Immature natural killer cell (primary cell): ENCODE measurements around the gene MEIS2. TPM values are rescaled to one million over a fixed set of nuclear protein-coding genes. Genes with fewer than 3 reads are reported as not detected.

Source experiments
- DNase-seq, 3 donors: peaks; one replicate each; pipeline ENCODE4 v3.0.0; 2022; ENCODE audit warnings: mixed read lengths in 1 of 3
- H3K27ac Mint-ChIP-seq, 6 donors: one replicate each; pipeline ENCODE4 v1.8.0; 2020; ENCODE audit warnings: mixed read lengths in 6 of 6, mild to moderate bottlenecking in 5 of 6, inconsistent platforms in 4 of 6, moderate library complexity in 3 of 6
- H3K27me3 Mint-ChIP-seq, 3 donors: one replicate each; pipeline ENCODE4 v1.8.0; 2020 to 2021; ENCODE audit warnings: low read depth in 3 of 3, mild to moderate bottlenecking in 3 of 3, mixed read lengths in 3 of 3, moderate library complexity in 3 of 3, inconsistent platforms in 1 of 3
- H3K36me3 Mint-ChIP-seq, 3 donors: one replicate each; pipeline ENCODE4 v1.8.0; 2020; ENCODE audit warnings: mixed read lengths in 3 of 3, inconsistent platforms in 2 of 3, mild to moderate bottlenecking in 2 of 3
- H3K4me1 Mint-ChIP-seq, 2 donors: one replicate each; pipeline ENCODE4 v1.8.0; 2020; ENCODE audit warnings: inconsistent platforms in 2 of 2, mild to moderate bottlenecking in 2 of 2, mixed read lengths in 2 of 2, moderate library complexity in 1 of 2
- H3K4me3 Mint-ChIP-seq, 5 donors: one replicate each; pipeline ENCODE4 v1.8.0; 2020; ENCODE audit warnings: mild to moderate bottlenecking in 5 of 5, mixed read lengths in 5 of 5, inconsistent platforms in 3 of 5, moderate library complexity in 3 of 5
- H3K9me3 Mint-ChIP-seq, 6 donors: one replicate each; pipeline ENCODE4 v1.8.0; 2020; ENCODE audit warnings: mild to moderate bottlenecking in 6 of 6, mixed read lengths in 6 of 6, inconsistent platforms in 4 of 6, moderate library complexity in 3 of 6
- polyA plus RNA-seq, 3 donors: library from polyadenylated mRNA; unstranded; fragments of 300-500 nt; fragmentation: Illumina TruSeq; gene quantifications; one replicate each; pipeline ENCODE4 v1.2.3, GENCODE V29; 2021

Gene MEIS2
- polyA plus RNA-seq, 3 donors from 2014 or later = not detected

- H3K27me3 Mint-ChIP-seq = peaks cover 7 to 23% (median 14%) of the 10 kb centered on the region in 3 donors
- H3K36me3 Mint-ChIP-seq = no peaks in the 10 kb centered on the region
- H3K9me3 Mint-ChIP-seq = peaks cover 0 to 19% (median 4%) of the 10 kb centered on the region in 6 donors
- DNase-seq = no peak
- no peak overlapping the region for H3K27ac Mint-ChIP-seq
- H3K4me1 Mint-ChIP-seq = peaks cover 0 to 2% of the 10 kb centered on the region in 2 donors
- no peak overlapping the region for H3K4me3 Mint-ChIP-seq
Observed at GRCh38 chr15:37090543-37091175, 9.7 kb downstream of the MEIS2 start.

GRCh38 chr15:37088436-37088835 is 11.9 kb downstream of the MEIS2 start:
- DNase-seq = no peak
- H3K9me3 Mint-ChIP-seq = peaks cover 0 to 9% (median 1%) of the 10 kb centered on the region in 6 donors
- H3K27me3 Mint-ChIP-seq = peaks cover 4 to 7% (median 4%) of the 10 kb centered on the region in 3 donors
- H3K4me3 Mint-ChIP-seq = no peak overlapping the region
- H3K36me3 Mint-ChIP-seq = no peaks in the 10 kb centered on the region
- H3K4me1 Mint-ChIP-seq = peaks cover 0 to 2% of the 10 kb centered on the region in 2 donors
- H3K27ac Mint-ChIP-seq = no peak overlapping the region

- Mint-ChIP-seq H3K36me3 (no peaks in the 10 kb centered on the region), H3K4me3 (no peak overlapping the region), H3K4me1 (no peaks in the 10 kb centered on the region), H3K9me3 (peaks cover 0 to 2% (median 0%) of the 10 kb centered on the region in 6 donors), H3K27ac (no peak overlapping the region), H3K27me3 (peaks cover 1 to 4% (median 3%) of the 10 kb centered on the region in 3 donors)
- no peak for DNase-seq
Observed at GRCh38 chr15:37087131-37087588, 13.2 kb downstream of the MEIS2 start.

- DNase-seq = no peak
- no peak overlapping the region for H3K27ac Mint-ChIP-seq
- H3K9me3 Mint-ChIP-seq = peaks cover 0 to 4% (median 0%) of the 10 kb centered on the region in 6 donors
- H3K36me3 Mint-ChIP-seq = no peaks in the 10 kb centered on the region
- H3K4me1 Mint-ChIP-seq = no peaks in the 10 kb centered on the region
- H3K27me3 Mint-ChIP-seq = peaks cover 3 to 4% (median 3%) of the 10 kb centered on the region in 3 donors
- no peak overlapping the region for H3K4me3 Mint-ChIP-seq
Observed at GRCh38 chr15:37086521-37086920, 13.8 kb downstream of the MEIS2 start.

- H3K27me3 Mint-ChIP-seq = peaks cover 3 to 4% (median 4%) of the 10 kb centered on the region in 3 donors
- no peak overlapping the region for H3K4me3 Mint-ChIP-seq
- H3K27ac Mint-ChIP-seq = no peak overlapping the region
Observed at GRCh38 chr15:37086120-37086519, 14.2 kb downstream of the MEIS2 start.

GRCh38 chr15:37084602-37085001 is 15.7 kb downstream of the MEIS2 start:
- H3K9me3 Mint-ChIP-seq = peaks cover 0 to 2% (median 0%) of the 10 kb centered on the region in 6 donors
- no peak for DNase-seq
- no peaks in the 10 kb centered on the region for H3K4me1 Mint-ChIP-seq
- H3K36me3 Mint-ChIP-seq = no peaks in the 10 kb centered on the region
- no peak overlapping the region for H3K4me3 Mint-ChIP-seq
- no peak overlapping the region for H3K27ac Mint-ChIP-seq
- peaks cover 2 to 4% (median 3%) of the 10 kb centered on the region in 3 donors for H3K27me3 Mint-ChIP-seq

More at GRCh38 chr15:37086120-37086519, 14.2 kb downstream of the MEIS2 start:
- no peak for DNase-seq
- Mint-ChIP-seq H3K9me3 (peaks cover 0 to 4% (median 0%) of the 10 kb centered on the region in 6 donors), H3K4me1 (no peaks in the 10 kb centered on the region), H3K36me3 (no peaks in the 10 kb centered on the region)

- Mint-ChIP-seq H3K27me3 (peaks cover 0 to 2% (median 2%) of the 10 kb centered on the region in 3 donors), H3K4me1 (no peaks in the 10 kb centered on the region), H3K4me3 (no peak overlapping the region), H3K36me3 (no peaks in the 10 kb centered on the region), H3K27ac (no peak overlapping the region), H3K9me3 (peaks cover 0 to 2% (median 0%) of the 10 kb centered on the region in 6 donors)
- DNase-seq = no peak
Observed at GRCh38 chr15:37083610-37084009, 16.7 kb downstream of the MEIS2 start.

GRCh38 chr15:37081983-37082382 is 18.4 kb downstream of the MEIS2 start:
- H3K9me3 Mint-ChIP-seq = peaks cover 0 to 2% (median 0%) of the 10 kb centered on the region in 6 donors
- no peaks in the 10 kb centered on the region for H3K36me3 Mint-ChIP-seq
- no peak overlapping the region for H3K27ac Mint-ChIP-seq
- peaks cover 2% of the 10 kb centered on the region in 3 donors for H3K27me3 Mint-ChIP-seq
- DNase-seq = no peak
- H3K4me3 Mint-ChIP-seq = no peak overlapping the region
- no peaks in the 10 kb centered on the region for H3K4me1 Mint-ChIP-seq

- no peaks in the 10 kb centered on the region for H3K36me3 Mint-ChIP-seq
- H3K27ac Mint-ChIP-seq = no peak overlapping the region
- H3K4me1 Mint-ChIP-seq = no peaks in the 10 kb centered on the region
- peaks cover 2% of the 10 kb centered on the region in 3 donors for H3K27me3 Mint-ChIP-seq
- DNase-seq = no peak
- H3K4me3 Mint-ChIP-seq = no peak overlapping the region
- peaks cover 0 to 4% (median 0%) of the 10 kb centered on the region in 6 donors for H3K9me3 Mint-ChIP-seq
Observed at GRCh38 chr15:37080261-37080921, 20.0 kb downstream of the MEIS2 start.

GRCh38 chr15:37079726-37080125 is 20.6 kb downstream of the MEIS2 start:
- peaks cover 2% of the 10 kb centered on the region in 3 donors for H3K27me3 Mint-ChIP-seq
- H3K27ac Mint-ChIP-seq = no peak overlapping the region
- H3K4me1 Mint-ChIP-seq = no peaks in the 10 kb centered on the region
- H3K36me3 Mint-ChIP-seq = no peaks in the 10 kb centered on the region
- no peak overlapping the region for H3K4me3 Mint-ChIP-seq
- H3K9me3 Mint-ChIP-seq = peaks cover 0 to 5% (median 0%) of the 10 kb centered on the region in 6 donors
- DNase-seq = no peak

- H3K27me3 Mint-ChIP-seq = peaks cover 0 to 2% (median 2%) of the 10 kb centered on the region in 3 donors
- H3K4me3 Mint-ChIP-seq = no peak overlapping the region
- H3K9me3 Mint-ChIP-seq = peaks cover 0 to 5% (median 0%) of the 10 kb centered on the region in 6 donors
- no peak overlapping the region for H3K27ac Mint-ChIP-seq
- H3K36me3 Mint-ChIP-seq = no peaks in the 10 kb centered on the region
- no peak for DNase-seq
- no peaks in the 10 kb centered on the region for H3K4me1 Mint-ChIP-seq
Observed at GRCh38 chr15:37078566-37078965, 21.8 kb downstream of the MEIS2 start.

GRCh38 chr15:37077623-37078351 is 22.6 kb downstream of the MEIS2 start:
- no peaks in the 10 kb centered on the region for H3K36me3 Mint-ChIP-seq
- no peak overlapping the region for H3K27ac Mint-ChIP-seq
- peaks cover 0 to 2% (median 2%) of the 10 kb centered on the region in 3 donors for H3K27me3 Mint-ChIP-seq
- H3K4me3 Mint-ChIP-seq = no peak overlapping the region
- no peak for DNase-seq
- peaks cover 0 to 5% (median 0%) of the 10 kb centered on the region in 6 donors for H3K9me3 Mint-ChIP-seq
- H3K4me1 Mint-ChIP-seq = no peaks in the 10 kb centered on the region

- Mint-ChIP-seq H3K9me3 (peaks cover 0 to 2% (median under 1%) of the 10 kb centered on the region in 6 donors), H3K27me3 (peaks cover 0 to 2% (median under 1%) of the 10 kb centered on the region in 3 donors), H3K36me3 (no peaks in the 10 kb centered on the region), H3K27ac (no peak overlapping the region), H3K4me1 (no peaks in the 10 kb centered on the region), H3K4me3 (no peak overlapping the region)
- no peak for DNase-seq
Observed at GRCh38 chr15:37076543-37076942, 23.8 kb downstream of the MEIS2 start.

- no peak for DNase-seq
- peaks cover 0 to 2% (median 0%) of the 10 kb centered on the region in 3 donors for H3K27me3 Mint-ChIP-seq
- H3K4me3 Mint-ChIP-seq = no peak overlapping the region
- no peaks in the 10 kb centered on the region for H3K36me3 Mint-ChIP-seq
- no peak overlapping the region for H3K27ac Mint-ChIP-seq
- peaks cover 0 to 2% (median under 1%) of the 10 kb centered on the region in 6 donors for H3K9me3 Mint-ChIP-seq
- no peaks in the 10 kb centered on the region for H3K4me1 Mint-ChIP-seq
Observed at GRCh38 chr15:37075777-37076176, 24.6 kb downstream of the MEIS2 start.
